Ovary (tissue), 3 donors: Measurements from ENCODE around the gene PTPN3.

Experiments
- CTCF ChIP-seq, 3 donors: fragments of 450-650 bp in 2 of 3; fragments of 200-600 bp in 1 of 3; IDR thresholded peaks; one replicate each; pipeline versions ENCODE4 v1.5.1 to v1.8.0; 2016 to 2022; ENCODE audit warnings: antibody characterized with exemption in 3 of 3, mild to moderate bottlenecking in 1 of 3
- EP300 ChIP-seq: sonication (generic); formaldehyde crosslinking; IDR thresholded peaks from one replicate; pipeline ENCODE4 v1.6.1; 2017; ENCODE audit warnings: antibody characterized with exemption
- POLR2A ChIP-seq: fragments of 450-650 bp; IDR thresholded peaks from one replicate; pipeline ENCODE4 v1.6.1; 2017; ENCODE audit warnings: antibody characterized with exemption, mild to moderate bottlenecking, moderate library complexity
- donor health status: DM: no; HTN: no; CAD: no.

GRCh38 chr9:109354190-109354589 is 143.9 kb downstream of the PTPN3 start:
- no peak for TF ChIP-seq CTCF (IDR thresholded peaks at IDR 0.05)
- TF ChIP-seq EP300, result no peak
- no peak for TF ChIP-seq POLR2A
